IMR-90 (cell line): ENCODE measurements around the gene MYO9B. TPM values are rescaled to one million over a fixed set of nuclear protein-coding genes. Genes with fewer than 3 reads are reported as not detected.

ENCODE experiments used
- ATAC-seq: fragments of 200-7000 bp; cut with Tn5 transposase; 2 replicates; pipeline ENCODE4 v1.9.1; 2020; ENCODE audit warnings: low read depth, mild to moderate bottlenecking, moderate library complexity
- BruUV-seq: library from RNA; stranded (reverse); fragments of 400-500 nt; replicated peaks from 2 replicates; lab custom pipeline; 2021; lab: Mats Ljungman, UMichigan
- CTCF ChIA-PET: fragments of 300-600 bp; formaldehyde crosslinking; extraction: SDS; loops from one replicate; lab custom pipeline; 2021; ENCODE audit warnings: antibody characterized with exemption; lab: Yijun Ruan, JAX
- POLR2A ChIA-PET: fragments of 300-600 bp; sonication (Branson Sonifier 250); formaldehyde crosslinking; loops from one replicate; lab custom pipeline; 2022; ENCODE audit warnings: antibody characterized with exemption; ENCODE audit not compliant: unreplicated experiment; lab: Charles Lee
- DNase-seq: peaks from one replicate; pipeline ENCODE4 v3.0.0; 2013
- H2AFZ ChIP-seq: replicated peaks from 2 replicates; pipeline ENCODE3; 2013; ENCODE audit warnings: low read length, mild to moderate bottlenecking; ENCODE audit not compliant: poor library complexity
- H2AK5ac ChIP-seq: 2 replicates; pipeline ENCODE4 v1.6.1; 2013; ENCODE audit warnings: low read depth, low read length, inconsistent platforms
- H2AK9ac ChIP-seq: replicated peaks from 2 replicates; pipeline ENCODE3; 2013; ENCODE audit warnings: mild to moderate bottlenecking, low read depth, low read length, moderate library complexity; ENCODE audit not compliant: poor library complexity
- H2BK120ac ChIP-seq: 2 replicates; pipeline ENCODE4 v1.6.1; 2013; ENCODE audit warnings: low read depth, low read length, inconsistent platforms
- H2BK15ac ChIP-seq: 3 replicates; pipeline ENCODE4 v1.6.1; 2013; ENCODE audit warnings: low read depth, low read length, inconsistent platforms
- H2BK20ac ChIP-seq: 2 replicates; pipeline ENCODE4 v1.6.1; 2013; ENCODE audit warnings: low read depth, mild to moderate bottlenecking, inconsistent platforms, low read length, moderate library complexity
- H2BK5ac ChIP-seq: 2 replicates; pipeline ENCODE4 v1.6.1; 2013; ENCODE audit warnings: mild to moderate bottlenecking, low read depth, low read length, inconsistent platforms; ENCODE audit not compliant: poor library complexity, severe bottlenecking
- H3K14ac ChIP-seq: replicated peaks from 2 replicates; pipeline ENCODE4 v1.6.1; 2013; ENCODE audit warnings: low read depth, low read length, inconsistent platforms
- H3K18ac ChIP-seq: 2 replicates; pipeline ENCODE4 v1.6.1; 2013; ENCODE audit warnings: low read depth, low read length, control low read depth
- H3K23ac ChIP-seq: 2 replicates; pipeline ENCODE4 v1.6.1; 2013; ENCODE audit warnings: low read depth, low read length, inconsistent platforms
- H3K27ac ChIP-seq: 2 replicates; pipeline ENCODE4 v1.5.1; 2013; ENCODE audit warnings: mild to moderate bottlenecking, control low read depth, low read length; ENCODE audit not compliant: insufficient read depth
- H3K27me3 ChIP-seq: 2 replicates; pipeline ENCODE4 v1.6.1; 2013; ENCODE audit warnings: low read length; ENCODE audit not compliant: control insufficient read depth, insufficient read depth
- H3K36me3 ChIP-seq: 2 replicates; pipeline ENCODE4 v1.6.1; 2013; ENCODE audit warnings: low read length, mixed read lengths; ENCODE audit not compliant: control insufficient read depth, insufficient read depth
- H3K4ac ChIP-seq: 2 replicates; pipeline ENCODE4 v1.6.1; 2013; ENCODE audit warnings: low read depth, low read length, inconsistent platforms
- H3K4me1 ChIP-seq: 2 replicates; pipeline ENCODE4 v1.6.1; 2013; ENCODE audit warnings: low read length, mixed read lengths; ENCODE audit not compliant: control insufficient read depth, insufficient read depth
- H3K4me2 ChIP-seq: 2 replicates; pipeline ENCODE4 v1.6.1; 2013; ENCODE audit warnings: low read depth, mild to moderate bottlenecking, control low read depth, low read length, moderate library complexity
- H3K4me3 ChIP-seq: 2 replicates; pipeline ENCODE4 v1.5.1; 2013; ENCODE audit warnings: low read depth, mild to moderate bottlenecking, control low read depth, low read length, moderate library complexity; ENCODE audit not compliant: insufficient read depth
- H3K56ac ChIP-seq: 2 replicates; pipeline ENCODE4 v1.6.1; 2013; ENCODE audit warnings: low read length, inconsistent platforms; ENCODE audit not compliant: insufficient read depth; ENCODE audit errors: extremely low read depth
- H3K79me1 ChIP-seq, 2 experiments: 2 replicates each; pipeline ENCODE4 v1.6.1; 2013; ENCODE audit warnings: low read length in 2 of 2, inconsistent platforms in 1 of 2, low read depth in 1 of 2
- H3K9ac ChIP-seq: 2 replicates; pipeline ENCODE4 v1.6.1; 2013; ENCODE audit warnings: low read depth, low read length, control low read depth
- H3K9me1 ChIP-seq: 2 replicates; pipeline ENCODE4 v1.6.1; 2013; ENCODE audit warnings: low read length, inconsistent platforms; ENCODE audit not compliant: insufficient read depth
- H3K9me3 ChIP-seq: 2 replicates; pipeline ENCODE4 v1.6.1; 2013; ENCODE audit warnings: low read length; ENCODE audit not compliant: control insufficient read depth, insufficient read depth
- H4K20me1 ChIP-seq: 2 replicates; pipeline ENCODE4 v1.6.1; 2013; ENCODE audit warnings: low read length, inconsistent platforms; ENCODE audit not compliant: insufficient read depth
- H4K5ac ChIP-seq: 2 replicates; pipeline ENCODE4 v1.6.1; 2013; ENCODE audit warnings: mild to moderate bottlenecking, low read depth, low read length, control low read depth
- H4K8ac ChIP-seq, 2 experiments: 2 replicates each; pipeline ENCODE4 v1.6.1; 2013; ENCODE audit warnings: low read depth in 2 of 2, low read length in 2 of 2, control low read depth in 1 of 2, inconsistent platforms in 1 of 2
- H4K91ac ChIP-seq: 2 replicates; pipeline ENCODE4 v1.6.1; 2013; ENCODE audit warnings: low read depth, low read length, inconsistent platforms; ENCODE audit not compliant: insufficient read depth
- BHLHE40 ChIP-seq: fragments of 150-350 bp; IDR thresholded peaks from 2 replicates; pipeline ENCODE4 v1.6.1; 2016; ENCODE audit warnings: mild to moderate bottlenecking, low read depth, low read length
- FOS ChIP-seq: fragments of 150-350 bp; IDR thresholded peaks from 2 replicates; pipeline ENCODE4 v1.6.1; 2016; ENCODE audit warnings: low read depth, low read length
- MAFK ChIP-seq: IDR thresholded peaks from 2 replicates; pipeline ENCODE4 v1.6.1; 2012; ENCODE audit warnings: low read depth, low read length, improper control_type of control experiment
- MAZ ChIP-seq: IDR thresholded peaks from 2 replicates; pipeline ENCODE4 v1.6.1; 2012; ENCODE audit warnings: low read depth, mild to moderate bottlenecking, low read length, improper control_type of control experiment, moderate library complexity, borderline replicate concordance
- MXI1 ChIP-seq: IDR thresholded peaks from 2 replicates; pipeline ENCODE4 v1.6.1; 2012; ENCODE audit warnings: low read depth, mild to moderate bottlenecking, low read length, moderate library complexity, borderline replicate concordance
- NFE2L2 ChIP-seq: fragments of 150-350 bp; IDR thresholded peaks from 2 replicates; pipeline ENCODE4 v1.6.1; 2016; ENCODE audit warnings: low read depth, mild to moderate bottlenecking, low read length
- RAD21 ChIP-seq: IDR thresholded peaks from 2 replicates; pipeline ENCODE4 v1.6.1; 2012; ENCODE audit warnings: low read length, improper control_type of control experiment
- RCOR1 ChIP-seq: IDR thresholded peaks from 2 replicates; pipeline ENCODE4 v1.6.1; 2012; ENCODE audit warnings: mild to moderate bottlenecking, low read length, improper control_type of control experiment; ENCODE audit not compliant: insufficient replicate concordance
- RFX5 ChIP-seq: IDR thresholded peaks from 2 replicates; pipeline ENCODE4 v1.8.0; 2012; ENCODE audit warnings: low read depth, mild to moderate bottlenecking, low read length, moderate library complexity
- SMC3 ChIP-seq: fragments of 150-350 bp; IDR thresholded peaks from 2 replicates; pipeline ENCODE4 v1.6.1; 2016; ENCODE audit warnings: low read depth, mild to moderate bottlenecking, antibody characterized with exemption, low read length, moderate library complexity
- WGBS, 2 experiments: methylation state at CpG; one replicate each; pipeline versions ENCODE4 v1.1.5 to v1.1.7; 2013; ENCODE audit warnings: missing lambda C conversion rate in 2 of 2; ENCODE audit not compliant: insufficient read length in 1 of 2; ENCODE audit errors: extremely low coverage in 2 of 2; 5-methylcytosine and 5-hydroxymethylcytosine counted together
- dilution Hi-C: fragments of 300-500 bp; cut with HindIII; formaldehyde crosslinking; loops from one replicate; pipeline ENCODE4 v1.14.3; 2018; ENCODE audit warnings: low sequenced_read_pairs; ENCODE audit not compliant: unreplicated experiment
- in situ Hi-C: fragments of 300-500 bp; cut with MboI; formaldehyde crosslinking; loops from 3 replicates; pipeline ENCODE4 v1.14.3; 2019; ENCODE audit warnings: low sequenced_read_pairs, inconsistent platforms, mixed read lengths
- intact Hi-C: fragments of 100-400 bp; cut with micrococcal nuclease; formaldehyde crosslinking; loops from 2 replicates; pipeline ENCODE4 v1.10.0; 2022
- polyA plus RNA-seq, 3 experiments: library from polyadenylated mRNA; depleted of rRNA; stranded (reverse); fragments of >200 nt; gene quantifications; 2 replicates each; pipeline ENCODE4 v1.2.3, GENCODE V29; 2012; ENCODE audit warnings: low replicate concordance in 1 of 3
- total RNA-seq: library from RNA; depleted of rRNA; stranded (reverse); fragments of >200 nt; gene quantifications from 2 replicates; pipeline ENCODE4 v1.2.3, GENCODE V29; 2012
- TF ChIP-seq, protein P1 (sequence below): fragments of 150-350 bp; IDR thresholded peaks from 2 replicates; pipeline ENCODE4 v1.6.1; 2017; ENCODE audit warnings: mild to moderate bottlenecking, antibody characterized with exemption, low read length, low read depth
- TF ChIP-seq, protein P2 (sequence below): conservative IDR thresholded peaks from 2 replicates; pipeline ENCODE4 v1.5.1; 2012; ENCODE audit warnings: mild to moderate bottlenecking, low read depth, low read length, improper control_type of control experiment

The MYO9B gene
- total and polyA plus RNA-seq, 2 of the 4 experiments (the other 2 are of a cell fraction) = 61.8 to 77.8 TPM

DNA sequence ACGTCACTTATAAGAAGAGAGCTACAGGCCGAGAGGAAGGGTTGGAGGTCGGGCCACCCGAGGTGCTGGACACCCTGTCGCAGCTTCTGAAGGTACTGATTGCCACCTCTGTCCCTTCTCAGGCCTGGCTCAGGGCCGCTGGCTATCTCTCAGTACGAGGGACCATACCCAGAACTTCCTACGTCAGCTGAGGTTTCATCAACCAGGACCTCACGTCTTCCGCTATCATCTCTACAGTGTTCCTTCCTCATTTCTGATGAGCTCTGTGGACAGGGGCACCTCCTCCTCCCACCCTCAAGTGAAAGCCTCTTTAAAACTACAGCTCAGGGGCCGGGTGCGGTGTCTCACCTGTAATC lies 81.3 kb downstream of the MYO9B start:
- BruUV-seq = no TSS peak

More for the DNA sequence above, 81.3 kb downstream of the MYO9B start:
- Histone ChIP-seq H2AK5ac (no peak overlapping the region), H3K27ac (no peak overlapping the region), H3K4me1 (no peaks in the 10 kb centered on the region), H3K9me1 (0 out of 2 replicates have a peak, but pooled peaks cover 4% of the 10 kb centered on the region), H2AFZ (no peak overlapping the region), H2AK9ac (no peak overlapping the region), H3K4ac (no peak overlapping the region), H3K27me3 (no peaks in the 10 kb centered on the region), H2BK5ac (no peak overlapping the region), H3K56ac (no peak overlapping the region), H3K9me3 (no peaks in the 10 kb centered on the region), H3K4me2 (no peak overlapping the region), H3K36me3 (peaks cover 74% of the 10 kb centered on the region), H3K23ac (no peak overlapping the region), H2BK20ac (no peak overlapping the region), H3K79me1 (peaks cover 24 to 43% of the 10 kb centered on the region in 2 experiments), H3K14ac (no peak overlapping the region), H4K91ac (no peak overlapping the region), H4K20me1 (no peaks in the 10 kb centered on the region; the same call in 1 of the 2 replicates), H3K9ac (no peak overlapping the region), H4K5ac (no peak overlapping the region), H4K8ac (no peak overlapping the region), H2BK15ac (no peak overlapping the region), H3K4me3 (no peak overlapping the region), H2BK120ac (no peak overlapping the region), H3K18ac (no peak overlapping the region)
- POLR2A ChIA-PET = no interaction called here
- dilution Hi-C loops = no loop called here
- intact Hi-C loops = no loop called here
- DNase-seq (no peak), ATAC-seq (no peak)
- in situ Hi-C loops = no loop called here
- WGBS, 2 experiments = 93% methylated on average over 7 of the region's 12 CpGs; no CpG with 5 or more reads in 1 of the 2 experiments
- no peak for TF ChIP-seq FOS
- TF ChIP-seq RCOR1 = no peak
- no peak for TF ChIP-seq BHLHE40
- TF ChIP-seq MAZ = no peak
- no peak for TF ChIP-seq MAFK
- no peak for TF ChIP-seq MXI1
- TF ChIP-seq, protein P1, sequence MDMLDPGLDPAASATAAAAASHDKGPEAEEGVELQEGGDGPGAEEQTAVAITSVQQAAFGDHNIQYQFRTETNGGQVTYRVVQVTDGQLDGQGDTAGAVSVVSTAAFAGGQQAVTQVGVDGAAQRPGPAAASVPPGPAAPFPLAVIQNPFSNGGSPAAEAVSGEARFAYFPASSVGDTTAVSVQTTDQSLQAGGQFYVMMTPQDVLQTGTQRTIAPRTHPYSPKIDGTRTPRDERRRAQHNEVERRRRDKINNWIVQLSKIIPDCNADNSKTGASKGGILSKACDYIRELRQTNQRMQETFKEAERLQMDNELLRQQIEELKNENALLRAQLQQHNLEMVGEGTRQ = no peak
- no peak for TF ChIP-seq RFX5
- TF ChIP-seq, protein P2, sequence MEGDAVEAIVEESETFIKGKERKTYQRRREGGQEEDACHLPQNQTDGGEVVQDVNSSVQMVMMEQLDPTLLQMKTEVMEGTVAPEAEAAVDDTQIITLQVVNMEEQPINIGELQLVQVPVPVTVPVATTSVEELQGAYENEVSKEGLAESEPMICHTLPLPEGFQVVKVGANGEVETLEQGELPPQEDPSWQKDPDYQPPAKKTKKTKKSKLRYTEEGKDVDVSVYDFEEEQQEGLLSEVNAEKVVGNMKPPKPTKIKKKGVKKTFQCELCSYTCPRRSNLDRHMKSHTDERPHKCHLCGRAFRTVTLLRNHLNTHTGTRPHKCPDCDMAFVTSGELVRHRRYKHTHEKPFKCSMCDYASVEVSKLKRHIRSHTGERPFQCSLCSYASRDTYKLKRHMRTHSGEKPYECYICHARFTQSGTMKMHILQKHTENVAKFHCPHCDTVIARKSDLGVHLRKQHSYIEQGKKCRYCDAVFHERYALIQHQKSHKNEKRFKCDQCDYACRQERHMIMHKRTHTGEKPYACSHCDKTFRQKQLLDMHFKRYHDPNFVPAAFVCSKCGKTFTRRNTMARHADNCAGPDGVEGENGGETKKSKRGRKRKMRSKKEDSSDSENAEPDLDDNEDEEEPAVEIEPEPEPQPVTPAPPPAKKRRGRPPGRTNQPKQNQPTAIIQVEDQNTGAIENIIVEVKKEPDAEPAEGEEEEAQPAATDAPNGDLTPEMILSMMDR = no peak
- no peak for TF ChIP-seq SMC3
- no peak for TF ChIP-seq NFE2L2
- TF ChIP-seq RAD21 = no peak
- CTCF ChIA-PET = no interaction called here
